Esophagus muscularis mucosa (tissue), 3 donors: Measurements from ENCODE around the gene SPEM2.

Experiments
- CTCF ChIP-seq, 3 experiments: fragments of 200-600 bp in 2 of 3; fragments of 450-650 bp in 1 of 3; sonication (generic) in 2 of 3; IDR thresholded peaks; one replicate each; pipeline ENCODE4 v1.5.1; 2017 to 2019; ENCODE audit warnings: antibody characterized with exemption in 3 of 3, mild to moderate bottlenecking in 2 of 3, moderate library complexity in 1 of 3
- POLR2AphosphoS5 ChIP-seq, 2 donors: sonication (generic); formaldehyde crosslinking; IDR thresholded peaks; one replicate each; pipeline ENCODE4 v1.6.1; 2017; ENCODE audit warnings: antibody characterized with exemption in 2 of 2

- peak; percentile 92 to 96 (median 93) for TF ChIP-seq CTCF (IDR thresholded peaks at IDR 0.05)
- TF ChIP-seq POLR2AphosphoS5 (IDR thresholded peaks at IDR 0.05), result peak; percentile 54 to 58
Measured at GRCh38 chr17:7436556-7437368, 11.3 kb downstream of the SPEM2 start.
